SW480 (cell line): Measurements from ENCODE around the gene ERN2.
"Not testable (repeated sequence)": the region's sequence is repeated elsewhere in the genome, so short reads cannot be mapped to it uniquely, and the experiment has no call there.

Experiments
- DNase-seq: peaks from one replicate; pipeline ENCODE4 v3.0.0-alpha.2; 2016; ENCODE audit warnings: low spot score

Gene ERN2

DNA sequence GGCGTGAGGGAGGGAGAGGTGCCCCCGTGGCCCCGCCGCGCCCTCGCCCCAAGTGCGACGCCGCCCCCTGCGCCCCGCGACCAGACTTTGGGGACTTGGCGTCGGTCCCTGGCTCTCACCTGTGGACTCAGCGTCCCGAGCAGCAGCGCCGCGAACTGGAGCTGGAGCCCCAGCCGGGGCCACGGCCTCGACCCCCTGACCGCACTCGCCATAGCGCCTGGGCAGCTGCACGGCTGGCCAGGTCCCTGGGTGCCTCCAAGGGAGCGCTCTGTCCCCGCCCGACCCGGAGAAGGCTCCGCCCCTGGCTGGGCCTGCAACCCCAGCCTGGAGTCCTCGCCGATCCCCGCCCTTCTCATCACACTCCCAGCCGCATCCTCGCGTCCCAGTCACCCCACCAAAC is at the start of gene ERN2:
Gene ERN2 (minus strand): TSS at position 247 of the 400 bp plus-strand sequence. CDS start 35 bp downstream, at position 212.
- DNase-seq = no peak

DNA sequence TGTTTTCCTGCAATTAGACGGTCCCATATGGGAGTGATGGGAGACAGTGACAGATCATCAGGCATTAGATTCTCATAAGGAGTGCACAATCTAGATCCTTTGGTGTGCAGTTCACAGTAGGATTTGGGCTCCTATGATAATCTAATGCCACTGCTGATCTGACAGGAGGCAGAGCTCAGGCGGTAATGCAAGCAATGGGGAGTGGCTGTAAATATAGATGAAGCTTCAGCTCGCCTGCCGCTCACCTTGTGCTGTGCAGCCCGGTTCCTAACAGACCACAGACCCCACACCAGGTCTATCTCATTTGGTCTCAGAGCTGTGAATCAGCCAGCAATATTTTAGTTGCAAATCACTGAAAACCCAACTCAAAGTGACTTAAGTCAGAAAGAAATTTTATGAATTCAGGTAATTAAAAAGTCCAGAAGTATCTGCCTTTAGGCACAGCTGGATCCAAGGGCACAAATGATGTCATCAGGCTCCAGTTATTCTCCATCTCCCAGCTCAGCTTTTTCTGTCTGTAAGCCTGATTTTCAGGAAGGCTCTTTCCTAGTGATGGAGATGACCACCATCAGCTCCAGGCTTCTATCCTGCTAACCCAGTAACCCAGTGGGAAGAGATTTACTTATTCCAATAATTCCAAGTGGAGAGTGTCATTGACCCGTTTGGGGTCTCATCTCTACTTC is 45.1 kb upstream of the ERN2 start:
- no peak for DNase-seq

DNA sequence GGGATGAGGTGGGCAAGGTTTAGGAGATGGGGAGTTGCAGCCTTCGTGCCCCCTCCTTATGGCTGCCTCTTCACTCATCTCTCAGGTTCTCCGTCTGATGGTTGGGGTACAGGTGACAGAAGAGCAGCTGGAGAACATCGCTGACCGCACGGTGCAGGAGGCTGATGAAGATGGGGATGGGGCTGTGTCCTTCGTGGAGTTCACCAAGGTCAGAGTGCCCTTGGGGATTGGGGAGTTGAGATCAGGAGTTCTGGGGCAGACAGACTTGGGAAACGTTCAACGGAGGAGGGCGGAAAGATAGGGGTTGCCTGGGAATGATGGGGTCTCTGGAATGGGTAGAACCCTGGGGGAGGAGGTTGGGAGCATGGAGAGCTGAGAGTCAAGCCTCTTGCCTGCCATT is 44.1 kb upstream of the ERN2 start:
- no peak for DNase-seq

DNA sequence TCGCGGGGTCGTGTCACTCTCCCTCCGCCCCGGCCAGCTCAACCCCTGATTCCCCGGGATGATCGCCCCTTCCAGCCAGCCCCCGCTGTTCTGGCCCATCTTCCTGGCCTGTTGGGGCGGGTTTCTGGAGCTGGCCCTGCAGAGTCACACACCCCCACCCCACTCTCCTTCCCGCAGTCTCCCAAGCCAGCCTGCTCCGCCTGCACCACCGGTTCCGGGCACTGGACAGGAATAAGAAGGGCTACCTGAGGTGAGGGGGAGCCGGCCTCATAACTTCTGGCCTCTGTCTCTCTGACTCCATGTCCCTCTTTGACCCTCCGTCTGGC is 42.4 kb upstream of the ERN2 start:
- no peak for DNase-seq

DNA sequence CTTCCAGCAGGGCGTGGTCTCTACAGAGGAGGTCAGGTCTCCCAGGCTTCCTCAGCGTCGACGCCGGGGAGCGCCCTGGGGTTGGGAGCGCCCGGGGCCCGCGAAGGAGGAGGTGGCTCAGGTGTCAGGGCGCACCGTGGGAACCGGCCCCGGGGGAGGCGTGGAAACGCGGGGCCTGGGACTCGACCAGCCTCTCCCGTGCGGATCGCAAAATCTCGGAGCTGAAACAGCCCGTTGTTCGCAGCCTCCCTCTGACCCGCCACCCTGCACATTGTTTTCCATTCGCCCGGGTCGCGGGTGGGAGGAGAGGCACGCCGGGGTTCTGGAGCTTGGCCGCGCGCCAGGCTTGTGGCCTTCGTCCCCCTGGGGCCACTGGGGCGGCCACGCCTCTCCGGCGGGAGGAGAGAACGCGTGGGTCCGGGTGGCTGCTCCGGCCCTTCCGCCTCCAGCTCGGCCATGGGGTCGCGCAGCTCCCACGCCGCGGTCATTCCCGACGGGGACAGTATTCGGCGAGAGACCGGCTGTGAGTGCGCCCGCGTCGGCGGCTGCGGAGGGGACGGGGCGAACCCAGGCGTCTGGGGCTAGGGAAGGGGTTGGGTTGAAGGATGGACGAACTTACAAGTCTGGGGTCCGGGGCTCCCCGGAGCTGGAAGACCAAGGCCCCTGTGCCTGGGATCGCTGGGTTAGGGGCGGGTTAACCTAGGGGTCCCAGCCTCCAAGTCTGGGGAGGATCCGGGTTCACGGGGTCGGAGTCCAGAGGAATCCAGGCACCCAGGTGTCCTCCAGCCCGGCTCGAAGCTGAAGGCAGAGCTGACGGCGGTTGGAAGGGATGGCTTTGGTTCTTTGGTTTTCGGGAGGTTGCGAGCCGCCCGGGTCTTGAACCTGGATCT is 41.8 kb upstream of the ERN2 start, which contains the start of gene CHP2:
Gene CHP2 (plus strand): TSS at position 433 of the 890 bp plus-strand sequence. CDS start 24 bp downstream, at position 457.
- DNase-seq = no peak

DNA sequence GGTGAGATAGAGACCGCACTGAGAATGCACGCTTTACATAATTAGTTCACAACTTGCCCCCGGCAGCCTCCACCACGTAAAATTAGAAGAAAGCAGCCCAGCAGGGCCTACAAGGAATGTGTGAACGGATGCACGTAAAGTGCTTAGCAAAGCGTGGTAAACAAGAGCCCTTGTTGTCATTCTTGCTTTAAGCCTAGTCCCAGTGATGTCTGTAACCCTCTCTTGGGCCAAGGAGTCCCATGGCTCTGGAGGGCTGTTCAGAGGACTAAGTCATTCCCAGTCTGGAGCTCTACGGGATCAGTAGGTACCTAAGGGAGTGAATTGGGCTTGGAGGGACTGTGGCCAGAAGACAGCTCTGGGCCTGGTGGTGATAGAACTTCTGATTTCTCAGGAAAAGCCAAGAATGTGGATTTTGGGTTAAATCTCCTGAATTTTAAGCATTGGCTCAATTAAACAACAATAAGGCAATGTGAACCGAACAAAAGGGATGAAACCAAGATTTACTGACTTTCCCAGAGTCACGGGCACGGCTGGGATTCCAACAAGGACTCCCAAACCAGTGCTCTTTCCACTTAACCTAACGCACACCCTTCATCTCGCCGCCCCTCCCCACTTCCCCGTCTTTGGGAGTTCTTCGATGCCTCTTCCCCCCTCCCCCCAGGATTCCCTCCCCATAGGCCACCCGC is 41.0 kb upstream of the ERN2 start:
- no peak for DNase-seq

DNA sequence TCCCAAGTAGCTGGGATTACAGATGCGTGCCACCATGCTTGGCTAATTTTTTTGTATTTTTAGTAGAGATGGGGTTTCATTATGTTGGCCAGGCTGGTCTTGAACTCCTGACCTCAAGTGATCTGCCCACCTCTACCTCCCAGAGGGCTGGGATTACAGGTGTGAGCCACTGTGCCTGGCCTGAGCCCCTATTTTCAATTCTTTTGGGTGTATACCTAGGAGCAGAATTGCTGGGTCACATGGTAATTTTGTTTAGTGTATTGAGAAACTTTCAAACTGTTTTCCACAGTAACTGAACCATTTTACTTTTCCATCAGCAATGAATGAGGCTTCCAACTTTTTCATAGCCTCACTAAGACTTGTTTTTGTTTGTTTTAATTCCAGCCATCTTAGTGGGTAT is 38.0 kb upstream of the ERN2 start:
- DNase-seq = not testable (repeated sequence)

DNA sequence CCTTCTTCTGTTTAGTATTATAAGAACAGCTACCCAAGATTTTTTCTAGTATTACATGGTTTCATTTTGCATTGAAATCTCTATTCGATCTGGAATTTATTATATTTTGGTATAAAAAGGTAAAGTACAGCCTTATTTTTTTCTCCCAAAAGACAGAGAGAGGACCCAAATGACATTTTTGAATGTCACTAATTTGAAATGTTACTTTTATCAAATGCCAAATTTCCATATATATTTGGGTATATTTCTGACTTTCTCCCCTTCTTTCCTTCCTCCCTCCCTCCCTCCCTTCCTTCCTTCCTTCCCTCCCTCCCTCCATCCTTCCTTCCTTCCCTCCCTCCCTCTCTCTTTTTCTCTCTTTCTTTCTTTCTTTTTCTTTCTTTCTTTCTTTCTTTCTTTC is 35.6 kb upstream of the ERN2 start:
- DNase-seq = no peak

DNA sequence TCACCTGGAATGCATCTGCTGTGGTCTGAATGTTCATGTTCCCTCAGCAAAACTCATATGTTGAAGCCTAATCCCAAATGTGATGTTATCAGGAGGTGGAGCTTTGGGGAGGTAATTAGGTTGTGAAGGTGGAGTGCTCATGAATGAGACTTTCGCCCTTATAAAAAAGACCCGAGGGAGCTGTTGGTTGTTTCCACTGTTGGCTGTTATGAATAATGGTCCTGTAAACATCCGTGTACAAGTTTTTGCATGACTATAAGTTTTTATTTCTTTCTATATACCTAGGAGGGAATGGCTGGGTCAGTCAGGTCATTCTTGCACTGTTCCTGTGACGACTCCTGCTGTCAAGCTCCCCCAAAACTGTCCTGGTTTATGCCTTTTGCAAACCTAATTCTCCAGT is 32.2 kb upstream of the ERN2 start:
- no peak for DNase-seq

DNA sequence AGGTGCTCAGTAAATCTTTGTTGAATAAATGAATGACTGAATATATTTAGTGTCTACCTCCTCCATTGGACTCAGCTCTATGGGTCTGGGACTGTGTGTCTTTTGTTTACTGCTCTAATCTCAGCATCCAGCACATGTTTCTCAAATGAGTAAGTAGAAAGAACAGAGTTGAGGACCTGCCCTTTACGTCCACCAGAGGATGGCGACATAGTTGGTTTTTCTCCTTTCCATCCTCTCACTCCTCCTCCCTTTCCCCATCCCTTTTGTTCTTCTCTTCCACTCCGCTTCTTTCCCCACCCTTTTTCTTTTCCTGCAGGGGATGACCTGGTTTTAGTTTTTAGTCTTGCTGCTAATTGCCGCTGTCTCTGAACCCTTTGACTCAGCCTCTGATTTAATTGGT is 29.7 kb upstream of the ERN2 start:
- no peak for DNase-seq

DNA sequence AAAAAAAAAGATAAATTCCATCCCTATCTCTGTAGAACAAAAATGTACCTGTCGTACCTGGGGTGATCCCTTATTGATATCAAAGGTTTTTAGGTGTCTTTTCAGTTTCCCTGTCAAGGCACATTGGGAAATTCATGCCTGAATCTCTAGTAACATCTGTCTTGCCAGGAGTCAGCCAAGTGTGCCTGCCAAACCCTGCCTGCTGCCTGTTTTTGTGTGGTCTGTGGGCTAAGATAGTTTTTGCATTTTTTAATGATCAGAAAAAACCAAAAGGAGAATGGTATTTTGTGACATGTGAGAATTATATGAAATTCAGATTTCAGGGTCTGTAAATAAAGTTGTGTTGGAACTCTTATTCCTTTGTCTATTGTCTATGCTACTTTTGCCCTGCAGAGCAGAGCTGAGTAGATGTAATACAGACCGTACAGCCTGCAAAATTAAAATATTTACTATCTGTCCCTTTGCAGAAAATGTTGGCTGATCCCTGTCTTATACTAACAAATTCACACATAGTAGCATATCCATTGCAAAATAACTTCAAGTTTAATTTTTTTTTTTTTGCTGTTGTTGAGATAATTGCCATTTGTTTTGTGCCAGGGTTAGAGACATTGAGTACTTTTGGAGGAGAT is 28.8 kb upstream of the ERN2 start:
- no peak for DNase-seq

DNA sequence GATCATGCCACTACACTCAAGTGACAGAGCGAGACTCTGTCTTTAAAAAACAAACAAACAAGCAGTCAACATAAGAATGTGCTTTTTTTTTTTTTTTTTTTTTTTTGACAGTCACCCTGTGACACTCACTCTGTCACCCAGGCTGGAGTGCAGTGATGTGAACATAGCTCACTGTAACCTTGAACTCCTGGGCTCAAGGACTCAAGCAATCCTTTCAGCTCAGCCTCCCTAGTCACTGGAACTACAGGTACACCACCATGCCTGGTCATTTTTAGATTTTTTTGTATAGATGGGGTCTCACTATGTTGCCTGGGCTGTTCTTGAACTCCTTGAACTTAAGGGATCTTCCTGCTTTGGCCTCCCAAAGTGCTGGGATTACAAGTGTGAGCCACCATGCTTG is 26.5 kb upstream of the ERN2 start:
- DNase-seq = no peak

DNA sequence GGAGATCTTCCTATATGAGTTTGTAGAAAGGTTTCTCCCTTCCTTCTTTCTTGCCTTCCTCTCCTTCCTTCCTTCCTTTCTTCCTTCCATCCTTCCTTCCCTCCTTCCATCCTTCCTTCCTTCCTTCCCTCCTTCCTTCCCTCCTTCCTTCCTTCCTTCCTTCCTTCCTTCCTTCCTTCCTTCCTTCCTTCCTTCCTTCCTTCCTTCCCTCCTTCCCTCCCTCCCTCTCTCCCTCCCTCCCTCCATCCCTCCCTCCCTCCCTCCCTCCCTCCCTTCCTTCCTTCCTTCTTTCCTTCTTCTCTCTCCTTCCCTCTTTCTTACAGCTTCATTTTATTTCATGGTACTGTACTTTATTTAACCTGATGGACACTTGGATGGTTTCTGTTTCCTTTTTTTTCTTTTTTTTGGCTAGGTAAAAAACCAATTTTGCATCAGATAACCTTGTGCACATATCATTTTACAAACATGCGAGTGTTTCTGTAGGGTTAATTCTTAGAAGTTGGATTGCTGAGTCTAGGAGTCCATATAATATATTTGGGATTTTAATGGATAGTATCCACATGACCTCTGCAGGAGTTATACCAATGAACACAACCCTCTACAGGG is 24.5 kb upstream of the ERN2 start:
- DNase-seq = not testable (repeated sequence)

DNA sequence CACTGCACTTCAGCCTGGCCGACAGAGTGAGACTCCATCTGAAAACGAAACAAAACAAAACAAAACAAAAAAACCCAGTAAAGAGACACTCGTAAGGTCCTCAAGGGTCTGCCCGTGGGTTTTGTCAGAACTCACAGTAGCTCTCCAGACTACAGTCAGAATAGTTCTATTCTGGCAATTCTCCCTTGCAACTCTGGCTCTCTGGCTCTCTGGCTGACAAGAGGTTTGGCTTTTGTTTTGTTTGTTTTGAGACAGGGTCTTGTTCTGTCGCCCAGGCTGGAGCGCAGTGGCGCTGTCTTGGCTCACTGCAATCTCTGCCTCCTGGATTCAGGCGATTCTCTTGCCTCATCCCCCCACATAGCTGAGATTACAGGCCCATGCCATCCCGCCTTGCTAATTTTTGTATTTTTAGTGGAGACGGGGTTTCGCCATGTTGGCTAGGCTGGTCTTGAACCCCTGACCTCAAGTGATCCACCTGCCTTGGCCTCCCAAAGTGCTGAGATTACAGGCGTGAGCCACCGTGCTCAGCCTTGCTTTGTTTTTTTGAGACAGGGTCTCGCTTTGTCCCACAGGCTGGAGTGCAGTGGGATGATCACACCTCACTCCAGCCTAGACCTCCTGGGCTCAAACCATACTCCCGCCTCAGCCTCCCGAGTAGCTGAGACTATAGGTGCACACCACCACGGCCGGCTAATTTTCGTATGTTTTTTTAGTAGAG is 21.3 kb upstream of the ERN2 start:
- no peak for DNase-seq

DNA sequence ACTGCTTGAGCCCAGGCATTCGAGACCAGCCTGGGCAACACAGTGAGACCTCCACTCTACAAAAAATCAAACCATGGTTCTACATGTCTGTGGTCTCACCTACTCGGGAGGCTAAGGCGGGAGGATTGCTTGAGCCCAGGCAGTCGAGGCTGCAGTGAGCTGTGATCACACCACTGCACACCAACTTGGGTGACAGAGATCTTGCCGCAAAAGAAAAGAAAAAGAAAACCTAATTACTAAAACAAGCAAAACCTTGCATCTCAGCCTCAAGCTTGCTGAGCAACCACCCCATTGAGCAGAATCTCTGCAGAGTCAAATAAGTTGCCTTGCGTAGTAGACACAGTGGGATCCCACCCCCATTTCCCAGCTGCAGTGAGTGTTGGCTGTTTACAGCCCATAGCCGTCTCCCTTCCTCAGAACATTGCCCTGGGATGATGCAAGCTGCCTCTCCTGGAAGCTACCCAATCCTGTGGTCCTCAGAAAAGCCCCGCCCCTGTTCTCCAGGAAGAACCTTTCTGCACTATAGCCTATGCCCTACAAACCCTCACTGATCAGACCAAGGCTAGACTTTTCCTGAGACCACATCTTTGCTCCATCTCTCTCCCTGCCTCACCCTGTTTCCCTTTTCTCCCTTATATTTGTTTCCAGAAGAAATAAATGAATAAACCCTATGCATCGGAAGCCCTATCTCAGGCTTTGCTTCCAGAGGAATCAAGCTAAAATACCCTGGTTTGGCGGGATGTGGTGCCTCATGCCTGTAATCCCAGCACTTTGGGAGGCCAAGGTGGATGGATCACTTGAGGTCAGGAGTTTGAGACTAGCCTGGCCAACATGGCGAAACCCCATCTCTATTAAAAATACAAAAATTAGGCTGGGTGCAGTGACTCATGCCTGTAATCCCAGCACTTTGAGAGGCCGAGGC is 16.7 kb upstream of the ERN2 start:
- peak; percentile 29 for DNase-seq

DNA sequence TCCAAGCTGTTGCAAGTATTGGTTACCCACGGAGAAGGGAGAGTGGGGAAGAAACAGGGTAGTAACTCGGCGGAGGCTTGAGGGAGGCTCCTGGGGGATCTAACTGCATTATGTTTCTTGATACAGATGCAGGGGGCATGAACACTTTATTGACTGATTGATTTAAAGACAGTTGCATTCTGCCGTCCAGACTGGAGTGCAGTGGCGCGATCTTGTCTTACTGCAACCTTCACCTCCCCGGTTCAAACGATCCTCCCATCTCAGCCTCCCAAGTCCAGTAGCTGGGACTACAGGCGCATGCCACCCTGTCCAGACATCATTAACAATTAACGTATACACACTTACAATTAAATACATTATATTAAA is 15.1 kb upstream of the ERN2 start:
- DNase-seq = no peak

DNA sequence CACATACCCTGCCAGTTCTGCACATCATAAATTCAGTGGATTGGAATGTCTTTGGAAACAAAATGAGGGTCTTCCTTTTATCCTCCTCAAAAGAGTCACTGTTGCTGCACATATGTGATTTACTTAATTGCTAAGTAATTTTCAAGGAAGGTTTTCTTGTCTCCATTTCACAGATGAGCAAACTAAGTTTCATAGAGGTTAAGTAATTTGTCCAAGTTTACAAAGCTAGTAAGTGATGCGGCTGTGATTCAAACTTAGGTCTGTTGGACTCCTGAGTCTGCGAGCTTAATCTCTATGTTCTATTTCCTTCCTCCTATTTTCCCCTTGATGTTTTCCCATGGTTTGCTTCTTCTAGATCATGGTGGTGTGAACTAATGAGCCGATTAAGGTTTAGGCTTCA is 13.7 kb upstream of the ERN2 start:
- no peak for DNase-seq

DNA sequence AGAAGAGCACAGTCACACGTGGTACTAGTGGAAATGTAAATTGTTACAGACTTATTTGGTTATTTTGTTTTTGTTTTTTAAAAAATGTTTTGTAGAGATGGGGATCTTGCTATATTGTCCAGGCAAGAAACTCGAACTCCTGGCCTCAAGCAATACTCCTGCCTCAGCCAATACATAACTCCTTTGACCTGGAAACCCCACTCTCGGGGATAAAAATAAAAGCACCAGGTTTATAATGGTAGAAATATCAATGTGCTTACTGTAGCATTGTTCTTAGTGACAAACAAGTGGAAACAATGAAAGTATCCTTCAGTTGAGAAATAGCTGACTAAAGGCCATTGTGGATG is 11.7 kb upstream of the ERN2 start:
- no peak for DNase-seq

DNA sequence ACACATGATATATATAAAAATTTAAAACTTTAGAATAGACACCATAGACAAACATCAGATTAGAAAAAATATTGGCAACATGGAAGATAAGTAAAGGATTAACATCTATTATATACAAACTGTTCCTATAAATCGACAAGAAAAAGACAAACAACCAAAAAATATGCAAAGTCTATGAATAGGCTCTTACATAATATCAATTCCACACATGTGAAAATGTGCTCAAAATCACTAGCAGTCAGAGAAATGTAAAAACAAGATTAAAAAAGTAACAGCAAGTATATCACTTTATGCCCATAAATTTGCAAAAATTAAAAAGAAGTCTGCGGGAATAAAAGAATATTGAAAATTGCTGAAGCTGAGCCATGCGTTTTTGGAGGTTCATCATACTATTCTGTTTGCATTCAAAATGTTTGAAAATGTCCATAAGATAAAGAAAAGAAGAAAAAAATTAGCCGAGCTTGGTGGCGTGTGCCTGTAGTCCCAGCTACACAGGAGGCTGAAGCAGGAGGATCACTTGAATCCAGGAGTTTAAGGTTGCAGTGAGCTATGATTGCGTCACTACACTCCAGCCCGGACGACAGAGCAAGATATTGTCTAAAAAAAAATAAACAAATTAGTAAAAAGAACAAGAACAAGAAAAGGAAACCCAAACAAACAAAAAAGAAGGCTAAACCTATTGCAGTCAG is 11.2 kb upstream of the ERN2 start:
- no peak for DNase-seq
